Kasumi-1 (cell line): ENCODE results near the gene SAMD4A.
"Not testable (repeated sequence)": the region's sequence is repeated elsewhere in the genome, so short reads cannot be mapped to it uniquely, and the experiment has no call there.

ENCODE experiments used
- DNase-seq, 2 experiments: peaks; one replicate each; lab custom pipeline; 2025; lab: John Stamatoyannopoulos, UW

Gene SAMD4A

GRCh38 chr14:54734966-54735365, 168.0 kb downstream of the SAMD4A start:
- DNase-seq, result no peak

GRCh38 chr14:54735424-54735823, 168.5 kb downstream of the SAMD4A start:
- no peak for DNase-seq

- no peak for DNase-seq
These were observed 170.3 kb downstream of the SAMD4A start for GRCh38 chr14:54737132-54737711.

DNA sequence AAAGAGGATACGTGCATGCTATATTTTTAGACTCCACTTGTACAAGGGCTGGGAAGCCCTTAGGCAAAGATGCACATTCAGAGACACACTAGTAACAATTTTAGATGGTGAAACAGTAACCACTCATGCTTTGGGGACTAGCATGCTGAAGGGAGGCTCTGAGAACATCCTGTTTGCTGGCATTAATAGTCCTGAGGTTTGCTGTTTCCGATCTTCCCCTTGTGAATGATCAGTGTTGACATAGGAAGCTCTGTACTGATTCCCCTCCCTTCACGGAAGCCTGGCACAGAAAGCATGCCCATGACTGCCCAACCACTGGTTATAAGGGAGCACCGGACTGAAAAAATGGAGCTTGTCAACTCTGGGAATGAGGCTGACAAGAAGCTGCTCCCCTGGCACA, 171.1 kb downstream of the SAMD4A start:
- DNase-seq, result peak; percentile 81 to 86

- DNase-seq, result no peak
These were observed 172.6 kb downstream of the SAMD4A start for GRCh38 chr14:54739514-54739913.

DNA sequence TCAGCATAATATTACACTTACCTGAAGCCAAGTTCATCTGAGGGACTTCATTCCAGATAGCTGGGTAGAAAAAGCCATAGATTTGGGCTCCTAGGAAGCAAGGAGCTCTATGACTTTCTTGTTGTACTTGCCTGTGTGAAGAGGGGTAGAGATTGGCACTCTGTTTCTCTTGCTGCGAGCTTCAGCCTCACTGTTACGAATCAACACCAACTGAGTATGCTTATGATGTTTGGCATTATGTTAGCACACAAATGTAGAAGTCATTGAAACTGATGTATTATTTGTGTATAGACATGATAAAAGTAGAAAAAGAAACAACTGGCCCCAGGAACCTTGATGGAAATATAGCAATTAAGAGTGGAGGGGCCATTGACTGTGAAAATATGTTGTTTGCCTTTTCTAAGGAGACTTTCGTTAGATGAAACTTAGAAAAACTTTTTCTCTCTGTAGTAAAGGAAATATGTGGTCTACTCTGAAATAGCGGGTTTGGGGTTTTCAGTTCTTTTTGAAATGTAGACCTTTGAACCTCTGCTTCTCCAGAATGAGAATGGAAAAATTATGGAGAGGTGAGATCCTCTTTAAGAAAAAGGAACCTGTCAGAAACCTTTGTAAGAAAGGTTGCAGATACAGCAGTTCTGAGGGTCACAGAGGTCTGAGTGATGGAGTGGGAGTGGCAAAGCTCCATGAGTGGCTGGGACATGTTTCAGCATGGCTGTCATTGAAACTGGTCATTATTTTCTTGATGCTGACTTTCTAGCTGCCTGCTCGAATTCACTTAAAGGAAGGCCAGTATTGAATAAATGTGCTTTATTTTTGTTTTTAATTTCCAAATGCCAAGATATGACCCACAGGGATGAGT, 175.8 kb downstream of the SAMD4A start:
- DNase-seq, result no peak

DNA sequence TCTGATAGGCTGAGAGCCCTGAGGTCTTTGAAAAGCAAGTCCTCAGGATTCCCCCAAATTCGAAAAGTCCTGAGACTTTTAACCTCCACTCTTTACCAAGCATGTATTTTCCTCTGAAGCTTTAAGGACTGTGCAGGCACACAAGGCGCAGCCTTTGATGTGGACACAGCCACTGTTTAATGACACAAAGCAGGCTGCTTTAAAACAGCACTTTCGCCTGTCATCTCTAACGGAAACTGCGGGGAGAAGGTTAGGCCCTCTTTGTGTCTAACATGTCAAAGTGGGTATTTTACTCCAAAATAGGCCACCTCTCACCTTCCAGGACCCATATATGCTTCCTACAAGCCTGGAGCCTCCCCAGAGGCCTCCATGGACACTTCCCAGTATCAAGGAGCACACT, 176.5 kb downstream of the SAMD4A start:
- DNase-seq, result no peak

DNA sequence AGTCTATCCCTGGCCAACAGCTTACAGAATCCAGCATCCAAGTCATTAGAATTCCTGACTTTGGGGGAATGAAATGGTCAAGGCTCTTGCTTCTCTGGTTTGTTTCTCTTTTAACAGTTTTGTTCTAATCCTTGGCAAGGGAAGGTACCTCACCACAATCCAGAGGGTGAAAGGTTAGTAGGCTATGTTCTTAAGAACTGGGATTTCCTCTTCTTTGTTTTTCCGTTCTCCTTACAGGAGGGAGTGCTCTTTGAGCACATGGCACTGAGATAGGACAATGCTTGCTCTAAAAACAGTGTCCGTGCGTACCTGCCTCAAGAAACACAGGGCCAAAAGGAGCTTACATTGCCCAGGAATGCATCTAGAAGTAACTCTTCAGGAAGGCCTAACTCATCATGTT, 179.1 kb downstream of the SAMD4A start:
- DNase-seq, result no peak

DNA sequence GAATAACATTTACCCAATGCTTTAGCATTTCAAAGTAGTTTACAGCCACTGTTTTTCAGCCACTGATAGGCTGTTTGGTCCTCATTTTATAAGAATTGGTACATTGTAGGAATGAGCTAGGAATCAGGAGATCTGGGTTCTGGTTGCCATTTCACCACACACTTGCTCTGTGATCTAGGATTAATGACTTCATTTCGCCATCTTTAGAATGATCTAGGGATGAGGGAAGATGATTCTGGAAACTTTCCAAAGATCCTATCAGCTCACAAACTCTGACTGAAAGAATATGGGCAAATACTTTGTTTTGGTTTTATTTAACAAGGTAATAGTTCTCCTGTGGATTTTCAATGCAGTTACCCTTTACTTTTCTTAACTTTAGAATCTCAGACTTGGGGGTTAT, 180.7 kb downstream of the SAMD4A start:
- no peak for DNase-seq

- DNase-seq, result no peak
These were observed 182.3 kb downstream of the SAMD4A start for GRCh38 chr14:54749180-54749579.

- no peak for DNase-seq
These were observed 182.8 kb downstream of the SAMD4A start for GRCh38 chr14:54749727-54750126.

GRCh38 chr14:54752611-54753010, 185.7 kb downstream of the SAMD4A start:
- not testable (repeated sequence) for DNase-seq

DNA sequence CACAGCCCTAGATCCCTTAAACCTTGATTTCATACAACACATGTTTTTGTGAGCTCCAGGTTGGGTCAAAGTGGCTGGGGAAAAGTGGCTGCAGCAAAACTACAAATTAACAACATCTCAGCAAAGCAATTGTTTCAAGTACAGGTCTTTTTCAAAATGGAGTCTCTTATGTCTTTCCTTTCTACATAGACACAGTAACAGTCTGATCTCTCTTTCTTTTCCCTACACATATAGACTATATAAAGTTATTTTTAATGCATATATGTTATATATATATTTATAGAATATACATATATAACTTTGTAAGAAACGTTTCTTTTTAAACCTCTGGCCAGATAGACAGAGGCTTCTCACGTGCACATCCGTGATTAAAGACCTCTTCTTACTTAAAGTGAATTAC, 186.5 kb downstream of the SAMD4A start:
- DNase-seq, result not testable (repeated sequence)

DNA sequence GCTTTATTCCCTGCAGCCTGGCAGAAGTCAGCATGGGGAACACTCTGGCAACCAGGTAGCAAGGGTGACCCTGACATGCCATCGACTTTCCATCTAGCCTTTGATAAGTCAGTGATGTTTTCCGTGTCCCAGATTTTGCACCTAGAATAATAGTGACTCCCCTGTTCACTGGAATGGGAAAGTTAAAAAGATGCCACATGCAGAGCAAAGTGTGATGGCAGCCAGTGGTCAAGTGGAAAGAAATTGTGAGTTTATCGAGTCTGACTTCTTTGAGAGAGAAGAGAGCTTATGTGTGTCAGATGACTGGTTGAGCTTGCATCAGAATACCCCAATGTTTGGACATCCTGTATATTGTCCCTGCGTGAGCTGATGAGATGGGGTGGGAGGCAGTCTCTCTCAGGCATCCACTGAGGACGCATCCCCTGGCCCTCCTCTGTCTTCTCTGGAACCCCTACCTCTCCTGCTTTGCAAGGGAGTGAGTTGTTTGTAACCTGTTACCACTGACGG, 187.2 kb downstream of the SAMD4A start:
- DNase-seq, result no peak

- DNase-seq, result no peak
These were observed 187.9 kb downstream of the SAMD4A start for GRCh38 chr14:54754623-54755386.

GRCh38 chr14:54756656-54757392, 189.9 kb downstream of the SAMD4A start:
- peak; percentile 55 to 73 for DNase-seq

- no peak for DNase-seq
These were observed 191.1 kb downstream of the SAMD4A start for GRCh38 chr14:54758041-54758440.

DNA sequence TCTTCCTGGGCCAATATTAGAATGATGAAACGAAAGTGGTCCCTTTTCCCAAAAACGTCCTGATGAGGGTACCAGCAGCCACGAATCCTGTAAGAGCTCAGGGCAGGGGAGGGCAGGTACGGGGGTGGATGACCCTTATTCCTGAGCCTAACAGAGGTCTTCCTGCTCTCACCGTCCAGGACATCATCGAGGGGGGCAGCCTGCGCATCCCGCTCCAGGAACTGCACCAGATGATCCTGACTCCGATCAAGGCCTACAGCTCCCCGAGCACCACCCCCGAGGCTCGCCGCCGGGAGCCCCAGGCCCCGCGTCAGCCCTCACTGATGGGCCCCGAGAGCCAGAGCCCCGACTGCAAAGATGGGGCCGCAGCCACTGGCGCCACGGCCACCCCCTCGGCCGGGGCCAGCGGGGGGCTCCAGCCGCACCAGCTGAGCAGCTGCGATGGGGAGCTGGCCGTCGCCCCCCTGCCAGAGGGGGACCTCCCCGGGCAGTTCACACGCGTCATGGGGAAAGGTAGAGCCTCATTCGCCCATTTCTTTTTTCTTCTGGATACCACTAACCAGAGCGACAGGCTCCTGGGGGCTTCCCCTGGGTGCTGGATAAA, 193.2 kb downstream of the SAMD4A start:
- no peak for DNase-seq

- no peak for DNase-seq
These were observed 194.1 kb downstream of the SAMD4A start for GRCh38 chr14:54760866-54761575.

- no peak for DNase-seq
These were observed 194.9 kb downstream of the SAMD4A start for GRCh38 chr14:54761835-54762234.

GRCh38 chr14:54762296-54762695, 195.4 kb downstream of the SAMD4A start:
- no peak for DNase-seq
